Osteocyte (in vitro differentiated cells): Measurements from ENCODE around the gene SCLY. TPM values are rescaled to one million over a fixed set of nuclear protein-coding genes. Genes with fewer than 3 reads are reported as not detected.
A peak's percentile ranks its signal among the peaks of the same experiment; 100 is the strongest.

Experiments
- DNase-seq: peaks from one replicate; pipeline ENCODE4 v3.0.0; 2021; ENCODE audit warnings: mixed read lengths; ENCODE audit not compliant: unreplicated experiment; ENCODE audit errors: extremely low spot score
- H3K27ac Mint-ChIP-seq: one replicate; pipeline ENCODE4 v1.8.0; 2021; ENCODE audit warnings: mild to moderate bottlenecking, mixed read lengths; ENCODE audit not compliant: unreplicated experiment
- H3K27me3 Mint-ChIP-seq: one replicate; pipeline ENCODE4 v1.8.0; 2021; ENCODE audit warnings: mixed read lengths; ENCODE audit not compliant: unreplicated experiment
- H3K36me3 Mint-ChIP-seq: one replicate; pipeline ENCODE4 v1.8.0; 2021; ENCODE audit warnings: mixed read lengths; ENCODE audit not compliant: unreplicated experiment
- H3K4me1 Mint-ChIP-seq: one replicate; pipeline ENCODE4 v1.8.0; 2021; ENCODE audit warnings: mixed read lengths; ENCODE audit not compliant: unreplicated experiment
- H3K4me3 Mint-ChIP-seq: one replicate; pipeline ENCODE4 v1.8.0; 2021; ENCODE audit warnings: mild to moderate bottlenecking, moderate library complexity, mixed read lengths; ENCODE audit not compliant: unreplicated experiment
- H3K9me3 Mint-ChIP-seq: one replicate; pipeline ENCODE4 v1.8.0; 2021; ENCODE audit warnings: mixed read lengths; ENCODE audit not compliant: unreplicated experiment
- total RNA-seq: library from RNA; stranded (reverse); gene quantifications from 2 replicates; pipeline ENCODE4 v1.2.1, GENCODE V29; 2021
- TF ChIP-seq, protein P1 (sequence below): fragments of 200-600 bp; sonication (generic); IDR thresholded peaks from 2 replicates; pipeline ENCODE4 v1.5.0; 2021; ENCODE audit warnings: antibody characterized with exemption, mild to moderate bottlenecking, moderate library complexity

The SCLY gene
- total RNA-seq, 1 donor from 2014 or later = 22.1 TPM

GRCh38 chr2:238069877-238070276 lies 9.1 kb downstream of the SCLY start:
- Mint-ChIP-seq H3K36me3 (peaks cover 47% of the 10 kb centered on the region), H3K9me3 (peaks cover 12% of the 10 kb centered on the region), H3K4me3 (no peak overlapping the region), H3K27me3 (no peaks in the 10 kb centered on the region), H3K27ac (no peak overlapping the region), H3K4me1 (no peaks in the 10 kb centered on the region)
- TF ChIP-seq, protein P1, sequence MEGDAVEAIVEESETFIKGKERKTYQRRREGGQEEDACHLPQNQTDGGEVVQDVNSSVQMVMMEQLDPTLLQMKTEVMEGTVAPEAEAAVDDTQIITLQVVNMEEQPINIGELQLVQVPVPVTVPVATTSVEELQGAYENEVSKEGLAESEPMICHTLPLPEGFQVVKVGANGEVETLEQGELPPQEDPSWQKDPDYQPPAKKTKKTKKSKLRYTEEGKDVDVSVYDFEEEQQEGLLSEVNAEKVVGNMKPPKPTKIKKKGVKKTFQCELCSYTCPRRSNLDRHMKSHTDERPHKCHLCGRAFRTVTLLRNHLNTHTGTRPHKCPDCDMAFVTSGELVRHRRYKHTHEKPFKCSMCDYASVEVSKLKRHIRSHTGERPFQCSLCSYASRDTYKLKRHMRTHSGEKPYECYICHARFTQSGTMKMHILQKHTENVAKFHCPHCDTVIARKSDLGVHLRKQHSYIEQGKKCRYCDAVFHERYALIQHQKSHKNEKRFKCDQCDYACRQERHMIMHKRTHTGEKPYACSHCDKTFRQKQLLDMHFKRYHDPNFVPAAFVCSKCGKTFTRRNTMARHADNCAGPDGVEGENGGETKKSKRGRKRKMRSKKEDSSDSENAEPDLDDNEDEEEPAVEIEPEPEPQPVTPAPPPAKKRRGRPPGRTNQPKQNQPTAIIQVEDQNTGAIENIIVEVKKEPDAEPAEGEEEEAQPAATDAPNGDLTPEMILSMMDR = no peak
- DNase-seq = peak; percentile 79

GRCh38 chr2:238075397-238075796 lies 14.6 kb downstream of the SCLY start:
- TF ChIP-seq, protein P1 = no peak
- Mint-ChIP-seq H3K27me3 (no peaks in the 10 kb centered on the region), H3K9me3 (peaks cover 26% of the 10 kb centered on the region), H3K4me1 (peaks cover 2% of the 10 kb centered on the region), H3K27ac (no peak overlapping the region), H3K4me3 (no peak overlapping the region), H3K36me3 (peaks cover 61% of the 10 kb centered on the region)
- DNase-seq = no peak

GRCh38 chr2:238077292-238077691 lies 16.5 kb downstream of the SCLY start:
- Mint-ChIP-seq H3K36me3 (peaks cover 67% of the 10 kb centered on the region), H3K27ac (no peak overlapping the region), H3K4me3 (no peak overlapping the region), H3K9me3 (peaks cover 23% of the 10 kb centered on the region), H3K4me1 (peaks cover 2% of the 10 kb centered on the region), H3K27me3 (no peaks in the 10 kb centered on the region)
- TF ChIP-seq, protein P1 = no peak
- no peak for DNase-seq

GRCh38 chr2:238079874-238080327 lies 19.1 kb downstream of the SCLY start:
- DNase-seq = no peak
- TF ChIP-seq, protein P1 = no peak
- H3K9me3 Mint-ChIP-seq = peaks cover 14% of the 10 kb centered on the region
- H3K36me3 Mint-ChIP-seq = peaks cover 65% of the 10 kb centered on the region
- no peak overlapping the region for H3K4me3 Mint-ChIP-seq
- no peaks in the 10 kb centered on the region for H3K27me3 Mint-ChIP-seq
- H3K4me1 Mint-ChIP-seq = peaks cover 2% of the 10 kb centered on the region
- H3K27ac Mint-ChIP-seq = no peak overlapping the region

- H3K36me3 Mint-ChIP-seq = peaks cover 65% of the 10 kb centered on the region
- no peak overlapping the region for H3K4me3 Mint-ChIP-seq
- peaks cover 14% of the 10 kb centered on the region for H3K9me3 Mint-ChIP-seq
- no peak overlapping the region for H3K27ac Mint-ChIP-seq
- TF ChIP-seq, protein P1 = no peak
- H3K4me1 Mint-ChIP-seq = peaks cover 2% of the 10 kb centered on the region
- peak; percentile 79 for DNase-seq
- no peaks in the 10 kb centered on the region for H3K27me3 Mint-ChIP-seq
These were observed 19.7 kb downstream of the SCLY start for GRCh38 chr2:238080518-238080917.
